Fibroblast of lung (primary cell): ENCODE measurements around the gene ATP5MC2. TPM values are rescaled to one million over a fixed set of nuclear protein-coding genes. Genes with fewer than 3 reads are reported as not detected.

Experiments
- DNase-seq, 2 donors: peaks; one replicate each; pipeline versions ENCODE4 v3.0.0 to v3.0.0-alpha.2; 2010; ENCODE audit warnings: low read depth in 2 of 2
- H2AFZ ChIP-seq: 2 replicates; pipeline ENCODE4 v1.5.1; 2012; ENCODE audit warnings: low read length, control low read depth, inconsistent platforms
- H3K27ac ChIP-seq: 2 replicates; pipeline ENCODE4 v1.5.1; 2011; ENCODE audit warnings: low read length, control low read depth; ENCODE audit not compliant: insufficient read depth
- H3K27me3 ChIP-seq: 2 replicates; pipeline ENCODE4 v1.5.1; 2011; ENCODE audit warnings: mild to moderate bottlenecking, low read length; ENCODE audit not compliant: control insufficient read depth, insufficient read depth
- H3K36me3 ChIP-seq: 2 replicates; pipeline ENCODE4 v1.5.1; 2011; ENCODE audit warnings: low read length; ENCODE audit not compliant: control insufficient read depth, insufficient read depth
- H3K4me1 ChIP-seq: 2 replicates; pipeline ENCODE4 v1.5.1; 2011; ENCODE audit warnings: low read length; ENCODE audit not compliant: control insufficient read depth, insufficient read depth; ENCODE audit errors: extremely low read depth
- H3K4me2 ChIP-seq: 2 replicates; pipeline ENCODE4 v1.5.1; 2011; ENCODE audit warnings: low read length, control low read depth; ENCODE audit not compliant: insufficient read depth; ENCODE audit errors: extremely low read depth
- H3K4me3 ChIP-seq, 4 experiments: fragments of 200-600 bp in 1 of 4; sonication (generic) in 1 of 4; replicated peaks in 1 of 4; 2 replicates each; pipeline ENCODE4 v1.5.1; 2011 to 2016; ENCODE audit warnings: low read length in 4 of 4, low read depth in 3 of 4, mild to moderate bottlenecking in 3 of 4, control low read depth in 2 of 4, inconsistent platforms in 1 of 4, mixed read lengths in 1 of 4; ENCODE audit not compliant: insufficient read depth in 1 of 4; ENCODE audit errors: control extremely low read depth in 1 of 4
- H3K79me2 ChIP-seq: 2 replicates; pipeline ENCODE4 v1.5.1; 2012; ENCODE audit warnings: mild to moderate bottlenecking, low read length, inconsistent platforms; ENCODE audit not compliant: control insufficient read depth, insufficient read depth
- H3K9ac ChIP-seq: 2 replicates; pipeline ENCODE4 v1.5.1; 2011; ENCODE audit warnings: mild to moderate bottlenecking, low read length, control low read depth; ENCODE audit not compliant: insufficient read depth
- H3K9me3 ChIP-seq: 2 replicates; pipeline ENCODE4 v1.5.1; 2012; ENCODE audit warnings: low read depth, low read length; ENCODE audit not compliant: control insufficient read depth, insufficient read depth
- H4K20me1 ChIP-seq: 2 replicates; pipeline ENCODE4 v1.5.1; 2011; ENCODE audit warnings: low read length; ENCODE audit not compliant: control insufficient read depth, insufficient read depth; ENCODE audit errors: extremely low read depth
- CTCF ChIP-seq, 2 donors: IDR thresholded peaks in 1 of 2; conservative IDR thresholded peaks in 1 of 2; 1 replicate in 1 of 2; 2 replicates in 1 of 2; pipeline ENCODE4 v1.5.1; 2011 to 2012; ENCODE audit warnings: low read length in 2 of 2, control low read depth in 1 of 2, inconsistent platforms in 1 of 2, low read depth in 1 of 2, mild to moderate bottlenecking in 1 of 2
- EZH2 ChIP-seq: IDR thresholded peaks from 2 replicates; pipeline ENCODE4 v1.5.1; 2012; ENCODE audit warnings: low read length, control low read depth, mild to moderate bottlenecking; ENCODE audit errors: missing control alignments
- polyA plus RNA-seq, 2 donors: library from polyadenylated mRNA; depleted of rRNA in 1 of 2; stranded (reverse) in 1 of 2; unstranded in 1 of 2; fragments of >200 nt; gene quantifications; 2 replicates each; pipeline ENCODE4 v1.2.1, GENCODE V29; 2011 to 2012; ENCODE audit warnings: missing spikeins in 1 of 2
- total RNA-seq: library from RNA; depleted of rRNA; stranded (reverse); fragments of >200 nt; gene quantifications from 2 replicates; pipeline ENCODE4 v1.2.1, GENCODE V29; 2014

ATP5MC2 gene
- total and polyA plus RNA-seq, 2 donors (not counting 1 experiment from before 2014, with no cell fraction given): 148 to 232 TPM

GRCh38 chr12:53660041-53660440 lies 15.8 kb downstream of the ATP5MC2 start:
- DNase-seq: peak; percentile 26 to 46
- no peak for TF ChIP-seq EZH2
- no peak for TF ChIP-seq CTCF (conservative IDR thresholded peaks at IDR 0.05 in 1 of 2, IDR thresholded peaks at IDR 0.05 in 1 of 2; ENCODE audit: low read depth in 1 of 2, low read length in 2 of 2)
- H3K9ac ChIP-seq: no peak overlapping the region
- H3K27ac ChIP-seq: peak overlapping the region; percentile 79
- no peaks in the 10 kb centered on the region for H4K20me1 ChIP-seq
- peaks cover 2% of the 10 kb centered on the region for H3K36me3 ChIP-seq
- peaks cover 5% of the 10 kb centered on the region for H3K4me1 ChIP-seq
- H3K27me3 ChIP-seq: no peaks in the 10 kb centered on the region
- no peaks in the 10 kb centered on the region for H3K79me2 ChIP-seq
- H3K9me3 ChIP-seq: no peaks in the 10 kb centered on the region
- peak overlapping the region; percentile 61 for H2AFZ ChIP-seq
- H3K4me2 ChIP-seq: peak overlapping the region; percentile 77
- H3K4me3 ChIP-seq: peak overlapping the region in 1 of 4 experiments; percentile 26

- no peaks in the 10 kb centered on the region for H3K79me2 ChIP-seq
- no peaks in the 10 kb centered on the region for H4K20me1 ChIP-seq
- H3K27me3 ChIP-seq: no peaks in the 10 kb centered on the region
- H3K9me3 ChIP-seq: no peaks in the 10 kb centered on the region
- no peaks in the 10 kb centered on the region for H3K36me3 ChIP-seq
- peak overlapping the region; percentile 77 for H3K4me2 ChIP-seq
- H3K27ac ChIP-seq: peak overlapping the region; percentile 79
- peak overlapping the region; percentile 61 for H2AFZ ChIP-seq
- no peak overlapping the region for H3K9ac ChIP-seq
- peaks cover 5% of the 10 kb centered on the region for H3K4me1 ChIP-seq
- H3K4me3 ChIP-seq: peak overlapping the region; percentile 12 to 31 (median 24)
- peak; percentile 46 to 65 for DNase-seq
- TF ChIP-seq EZH2 (no peak), CTCF (conservative IDR thresholded peaks at IDR 0.05 in 1 of 2, IDR thresholded peaks at IDR 0.05 in 1 of 2; ENCODE audit: low read depth in 1 of 2, low read length in 2 of 2) (no peak)
These were observed 16.3 kb downstream of the ATP5MC2 start for GRCh38 chr12:53659571-53659981.

- Histone ChIP-seq H3K4me2 (peak overlapping the region; percentile 77), H3K9ac (no peak overlapping the region)
These were observed 16.8 kb downstream of the ATP5MC2 start for GRCh38 chr12:53659011-53659551.

More at GRCh38 chr12:53659011-53659551, 16.8 kb downstream of the ATP5MC2 start:
- H2AFZ ChIP-seq: peak overlapping the region; percentile 61
- peaks cover 5% of the 10 kb centered on the region for H3K4me1 ChIP-seq
- no peaks in the 10 kb centered on the region for H3K79me2 ChIP-seq
- H3K36me3 ChIP-seq: no peaks in the 10 kb centered on the region
- H4K20me1 ChIP-seq: no peaks in the 10 kb centered on the region
- no peaks in the 10 kb centered on the region for H3K9me3 ChIP-seq
- peak overlapping the region in 3 of 4 experiments; percentile 23 to 31 (median 26) for H3K4me3 ChIP-seq
- DNase-seq: peak; percentile 93 to 95
- no peak for TF ChIP-seq CTCF (conservative IDR thresholded peaks at IDR 0.05 in 1 of 2, IDR thresholded peaks at IDR 0.05 in 1 of 2; ENCODE audit: low read depth in 1 of 2, low read length in 2 of 2)
- TF ChIP-seq EZH2: no peak
- H3K27ac ChIP-seq: peak overlapping the region; percentile 79
- H3K27me3 ChIP-seq: no peaks in the 10 kb centered on the region
